ENCODE measurements around the gene CCDC93. TPM values are rescaled to one million over a fixed set of nuclear protein-coding genes. Genes with fewer than 3 reads are reported as not detected.

Gene CCDC93
- total RNA-seq, 1 donor from 2014 or later = 64.5 TPM

- H3K27ac Mint-ChIP-seq (ENCODE audit: unreplicated experiment) = no peak overlapping the region
- H3K9me3 Mint-ChIP-seq (ENCODE audit: unreplicated experiment) = no peaks in the 10 kb centered on the region
- no peak overlapping the region for H3K4me3 Mint-ChIP-seq (ENCODE audit: unreplicated experiment)
- peaks cover 5% of the 10 kb centered on the region for H3K4me1 Mint-ChIP-seq (ENCODE audit: unreplicated experiment)
- no peak for DNase-seq (ENCODE audit: low spot score)
- no peaks in the 10 kb centered on the region for H3K36me3 Mint-ChIP-seq (ENCODE audit: low read depth, unreplicated experiment)
- H3K27me3 Mint-ChIP-seq (ENCODE audit: unreplicated experiment) = no peaks in the 10 kb centered on the region
- no peak for TF ChIP-seq CTCF (IDR thresholded peaks at IDR 0.05; ENCODE audit: unreplicated experiment)
Measured at GRCh38 chr2:118054213-118055008, 40.5 kb upstream of the CCDC93 start.

GRCh38 chr2:118053681-118054080, 39.8 kb upstream of the CCDC93 start:
- Mint-ChIP-seq H3K4me1 (ENCODE audit: unreplicated experiment) (no peaks in the 10 kb centered on the region), H3K27ac (ENCODE audit: unreplicated experiment) (no peak overlapping the region), H3K36me3 (ENCODE audit: low read depth, unreplicated experiment) (no peaks in the 10 kb centered on the region), H3K27me3 (ENCODE audit: unreplicated experiment) (no peaks in the 10 kb centered on the region), H3K4me3 (ENCODE audit: unreplicated experiment) (no peak overlapping the region), H3K9me3 (ENCODE audit: unreplicated experiment) (no peaks in the 10 kb centered on the region)
- DNase-seq (ENCODE audit: low spot score) = no peak
- TF ChIP-seq CTCF (IDR thresholded peaks at IDR 0.05; ENCODE audit: unreplicated experiment) = no peak

GRCh38 chr2:118052474-118052873, 38.6 kb upstream of the CCDC93 start:
- no peaks in the 10 kb centered on the region for H3K27me3 Mint-ChIP-seq (ENCODE audit: unreplicated experiment)
- no peaks in the 10 kb centered on the region for H3K36me3 Mint-ChIP-seq (ENCODE audit: low read depth, unreplicated experiment)
- TF ChIP-seq CTCF (IDR thresholded peaks at IDR 0.05; ENCODE audit: unreplicated experiment) = no peak
- H3K27ac Mint-ChIP-seq (ENCODE audit: unreplicated experiment) = no peak overlapping the region
- DNase-seq (ENCODE audit: low spot score) = no peak
- H3K4me3 Mint-ChIP-seq (ENCODE audit: unreplicated experiment) = no peak overlapping the region
- H3K4me1 Mint-ChIP-seq (ENCODE audit: unreplicated experiment) = no peaks in the 10 kb centered on the region
- H3K9me3 Mint-ChIP-seq (ENCODE audit: unreplicated experiment) = no peaks in the 10 kb centered on the region

- no peak for TF ChIP-seq CTCF (IDR thresholded peaks at IDR 0.05; ENCODE audit: unreplicated experiment)
- Mint-ChIP-seq H3K4me3 (ENCODE audit: unreplicated experiment) (no peak overlapping the region), H3K27ac (ENCODE audit: unreplicated experiment) (no peak overlapping the region), H3K4me1 (ENCODE audit: unreplicated experiment) (no peaks in the 10 kb centered on the region), H3K27me3 (ENCODE audit: unreplicated experiment) (no peaks in the 10 kb centered on the region), H3K36me3 (ENCODE audit: low read depth, unreplicated experiment) (no peaks in the 10 kb centered on the region), H3K9me3 (ENCODE audit: unreplicated experiment) (no peaks in the 10 kb centered on the region)
- DNase-seq (ENCODE audit: low spot score) = no peak
Measured at GRCh38 chr2:118051826-118052358, 38.0 kb upstream of the CCDC93 start.

GRCh38 chr2:118050974-118051373, 37.1 kb upstream of the CCDC93 start:
- TF ChIP-seq CTCF (IDR thresholded peaks at IDR 0.05; ENCODE audit: unreplicated experiment) = no peak
- Mint-ChIP-seq H3K9me3 (ENCODE audit: unreplicated experiment) (no peaks in the 10 kb centered on the region), H3K4me3 (ENCODE audit: unreplicated experiment) (no peak overlapping the region), H3K27ac (ENCODE audit: unreplicated experiment) (no peak overlapping the region), H3K36me3 (ENCODE audit: low read depth, unreplicated experiment) (no peaks in the 10 kb centered on the region), H3K27me3 (ENCODE audit: unreplicated experiment) (no peaks in the 10 kb centered on the region), H3K4me1 (ENCODE audit: unreplicated experiment) (no peaks in the 10 kb centered on the region)
- no peak for DNase-seq (ENCODE audit: low spot score)
